Neuronal stem cell (in vitro differentiated cells): ENCODE data around the gene SMIM14.

ENCODE experiments used
- DNase-seq: peaks from one replicate; pipeline ENCODE4 v3.0.0-alpha.2; 2013; ENCODE audit warnings: low spot score
- H2AFZ ChIP-seq: one replicate; pipeline ENCODE4 v1.6.1; 2013; ENCODE audit warnings: mild to moderate bottlenecking, low read length, inconsistent platforms
- H2AK5ac ChIP-seq: 2 replicates; pipeline ENCODE4 v1.6.1; 2013; ENCODE audit warnings: low read depth, mild to moderate bottlenecking, inconsistent platforms, low read length, moderate library complexity, mixed read lengths
- H2BK120ac ChIP-seq: 2 replicates; pipeline ENCODE4 v1.6.1; 2013; ENCODE audit warnings: low read depth, mild to moderate bottlenecking, inconsistent platforms, low read length, moderate library complexity, mixed read lengths
- H2BK12ac ChIP-seq: one replicate; pipeline ENCODE4 v1.6.1; 2013; ENCODE audit warnings: low read length, inconsistent platforms
- H2BK15ac ChIP-seq: 2 replicates; pipeline ENCODE4 v1.6.1; 2013; ENCODE audit warnings: mild to moderate bottlenecking, low read length, inconsistent platforms, mixed read lengths
- H2BK5ac ChIP-seq: one replicate; pipeline ENCODE4 v1.6.1; 2013; ENCODE audit warnings: inconsistent platforms, mild to moderate bottlenecking, low read length, moderate library complexity
- H3K14ac ChIP-seq: one replicate; pipeline ENCODE4 v1.6.1; 2013; ENCODE audit warnings: low read length, inconsistent platforms
- H3K18ac ChIP-seq: 2 replicates; pipeline ENCODE4 v1.6.1; 2013; ENCODE audit warnings: low read length, inconsistent platforms
- H3K23ac ChIP-seq: 2 replicates; pipeline ENCODE4 v1.6.1; 2013; ENCODE audit warnings: low read depth, mild to moderate bottlenecking, mixed read lengths, low read length, inconsistent platforms; ENCODE audit not compliant: poor library complexity
- H3K27ac ChIP-seq: replicated peaks from 3 replicates; pipeline ENCODE4 v1.5.1; 2013; ENCODE audit warnings: low read length, inconsistent platforms
- H3K27me3 ChIP-seq, 3 experiments: 2 replicates each; pipeline ENCODE4 v1.6.1; 2013; ENCODE audit warnings: low read length in 3 of 3, mild to moderate bottlenecking in 2 of 3, inconsistent platforms in 1 of 3, low read depth in 1 of 3, mixed read lengths in 1 of 3, moderate library complexity in 1 of 3; ENCODE audit not compliant: control insufficient read depth in 3 of 3, insufficient read depth in 3 of 3
- H3K36me3 ChIP-seq, 2 donors: replicated peaks in 1 of 2; 2 replicates each; pipeline ENCODE4 v1.6.1; 2013; ENCODE audit warnings: low read length in 2 of 2; ENCODE audit not compliant: control insufficient read depth in 2 of 2, insufficient read depth in 2 of 2
- H3K4ac ChIP-seq: 2 replicates; pipeline ENCODE4 v1.6.1; 2013; ENCODE audit warnings: inconsistent platforms, mild to moderate bottlenecking, low read length, moderate library complexity
- H3K4me1 ChIP-seq, 2 donors: 1 replicate in 1 of 2; 2 replicates in 1 of 2; pipeline ENCODE4 v1.6.1; 2013; ENCODE audit warnings: low read length in 2 of 2, low read depth in 1 of 2; ENCODE audit not compliant: control insufficient read depth in 2 of 2, insufficient read depth in 1 of 2
- H3K4me2 ChIP-seq: one replicate; pipeline ENCODE4 v1.6.1; 2013; ENCODE audit warnings: mild to moderate bottlenecking, low read length, inconsistent platforms; ENCODE audit not compliant: insufficient read depth, poor library complexity, severe bottlenecking
- H3K4me3 ChIP-seq, 2 donors: 2 replicates each; pipeline ENCODE4 v1.5.1; 2013; ENCODE audit warnings: low read length in 2 of 2, mild to moderate bottlenecking in 2 of 2, inconsistent platforms in 1 of 2, moderate library complexity in 1 of 2
- H3K79me1 ChIP-seq: one replicate; pipeline ENCODE4 v1.6.1; 2013; ENCODE audit warnings: low read depth, mild to moderate bottlenecking, inconsistent platforms, low read length, moderate library complexity
- H3K9ac ChIP-seq: one replicate; pipeline ENCODE4 v1.6.1; 2013; ENCODE audit warnings: mild to moderate bottlenecking, low read depth, low read length, inconsistent platforms; ENCODE audit not compliant: poor library complexity
- H3K9me3 ChIP-seq, 2 donors: replicated peaks in 1 of 2; 2 replicates each; pipeline versions ENCODE3 to v1.6.1; 2013; ENCODE audit warnings: low read length in 2 of 2, mild to moderate bottlenecking in 2 of 2, inconsistent platforms in 1 of 2, low read depth in 1 of 2, mixed read lengths in 1 of 2, moderate library complexity in 1 of 2; ENCODE audit not compliant: control insufficient read depth in 2 of 2, insufficient read depth in 1 of 2
- H4K8ac ChIP-seq: one replicate; pipeline ENCODE4 v1.6.1; 2013; ENCODE audit warnings: low read depth, mild to moderate bottlenecking, inconsistent platforms, low read length, moderate library complexity
- H4K91ac ChIP-seq: one replicate; pipeline ENCODE4 v1.6.1; 2013; ENCODE audit warnings: low read length, low read depth, mild to moderate bottlenecking, inconsistent platforms; ENCODE audit not compliant: poor library complexity
- WGBS, 2 donors: extraction: QIAGEN DNeasy Blood & Tissue Kit; methylation state at CpG; one replicate each; pipeline ENCODE4 v1.1.7; 2013; ENCODE audit warnings: missing lambda C conversion rate in 2 of 2, mixed read lengths in 1 of 2; ENCODE audit not compliant: insufficient read length in 2 of 2, insufficient replicate concordance in 1 of 2; ENCODE audit errors: extremely low coverage in 2 of 2; 5-methylcytosine and 5-hydroxymethylcytosine counted together

Gene SMIM14

DNA sequence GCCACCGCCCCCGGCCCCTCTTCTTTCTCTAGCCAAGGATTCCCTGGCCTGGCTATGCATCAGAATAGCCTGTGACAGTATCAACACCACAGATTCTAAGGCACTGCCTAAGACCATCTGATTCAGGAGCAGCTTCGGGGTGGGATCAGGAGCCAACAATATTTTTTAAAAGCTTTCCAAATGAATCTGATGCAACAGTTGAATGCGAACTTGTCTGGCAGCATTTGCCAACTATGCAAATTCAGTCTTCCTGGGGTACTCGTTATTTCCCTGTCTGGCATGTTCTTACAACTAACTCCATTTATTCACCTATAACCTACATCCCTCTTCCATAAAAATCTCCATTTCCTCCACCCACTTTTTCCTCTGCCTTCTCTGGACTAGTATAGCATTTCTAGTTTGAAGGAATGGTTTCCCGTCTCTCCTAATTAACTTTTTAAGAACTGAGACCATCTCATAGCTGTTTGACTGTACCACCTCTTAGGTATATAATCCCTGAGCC is 75.3 kb downstream of the SMIM14 start:
- Histone ChIP-seq H3K4me2 (no peak overlapping the region), H3K36me3 (peaks cover 0 to 2% of the 10 kb centered on the region in 2 donors), H2AK5ac (no peak overlapping the region), H3K14ac (no peak overlapping the region), H3K4ac (no peak overlapping the region), H3K4me1 (peaks cover 5% of the 10 kb centered on the region in 2 donors), H3K4me3 (no peak overlapping the region), H3K18ac (no peak overlapping the region), H4K91ac (no peak overlapping the region), H3K9me3 (peaks cover 2 to 12% of the 10 kb centered on the region in 2 donors), H4K8ac (no peak overlapping the region), H2BK12ac (no peak overlapping the region), H2BK15ac (no peak overlapping the region), H2AFZ (no peak overlapping the region), H3K79me1 (no peaks in the 10 kb centered on the region), H3K9ac (no peak overlapping the region), H2BK120ac (no peak overlapping the region), H3K27me3 (no peaks in the 10 kb centered on the region), H3K23ac (no peak overlapping the region), H2BK5ac (no peak overlapping the region), H3K27ac (no peak overlapping the region)
- no peak for DNase-seq
- WGBS, 2 donors, result no CpG with 5 or more reads among the region's 6 CpGs

- no peak overlapping the region for H4K8ac ChIP-seq
- H2AK5ac ChIP-seq, result no peak overlapping the region
- no peak overlapping the region for H2BK15ac ChIP-seq
- H3K4me1 ChIP-seq, result peaks cover 5% of the 10 kb centered on the region in 2 donors
- no peak overlapping the region for H3K23ac ChIP-seq
- H3K36me3 ChIP-seq, result peaks cover 0 to 2% of the 10 kb centered on the region in 2 donors
- H3K27ac ChIP-seq, result no peak overlapping the region
- H4K91ac ChIP-seq, result no peak overlapping the region
- H3K9ac ChIP-seq, result no peak overlapping the region
- H2BK12ac ChIP-seq, result no peak overlapping the region
- H3K9me3 ChIP-seq, result peaks cover 2 to 12% of the 10 kb centered on the region in 2 donors
- H3K79me1 ChIP-seq, result no peaks in the 10 kb centered on the region
- WGBS, 2 donors, result no CpG with 5 or more reads among the region's 5 CpGs
- H2BK120ac ChIP-seq, result no peak overlapping the region
- no peak overlapping the region for H3K14ac ChIP-seq
- no peak overlapping the region for H3K4me2 ChIP-seq
- no peaks in the 10 kb centered on the region for H3K27me3 ChIP-seq
- H3K4me3 ChIP-seq, result no peak overlapping the region
- H2BK5ac ChIP-seq, result no peak overlapping the region
- no peak for DNase-seq
- H3K4ac ChIP-seq, result no peak overlapping the region
- H2AFZ ChIP-seq, result no peak overlapping the region
- H3K18ac ChIP-seq, result no peak overlapping the region
Observed at GRCh38 chr4:39562792-39563191, 75.9 kb downstream of the SMIM14 start.

DNA sequence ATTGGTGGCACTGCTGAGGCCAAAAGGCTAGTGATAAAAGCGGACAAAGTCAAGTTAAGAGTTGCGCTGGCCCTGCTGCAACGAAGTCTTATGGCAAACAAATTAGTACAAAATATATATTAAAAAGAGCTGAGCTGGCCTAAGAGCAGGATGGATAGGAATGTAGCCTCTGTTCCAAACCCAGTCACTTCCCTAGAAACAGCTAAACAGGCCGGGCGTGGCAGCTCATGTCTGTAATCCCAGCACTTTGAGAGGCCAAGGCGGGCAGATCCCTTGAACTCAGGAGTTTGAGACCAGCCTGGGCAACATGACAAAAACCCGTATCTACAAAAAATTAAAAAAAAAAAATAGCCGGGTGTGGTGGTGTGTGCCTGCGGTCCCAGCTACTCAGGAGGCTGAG is 79.0 kb downstream of the SMIM14 start:
- Histone ChIP-seq H4K8ac (no peak overlapping the region), H3K9ac (no peak overlapping the region), H4K91ac (no peak overlapping the region), H2BK15ac (no peak overlapping the region), H2BK12ac (no peak overlapping the region), H3K27ac (peak overlapping the region; percentile 96), H3K79me1 (no peaks in the 10 kb centered on the region), H3K14ac (no peak overlapping the region), H3K4ac (no peak overlapping the region), H3K23ac (no peak overlapping the region), H3K4me1 (peaks cover 5 to 7% of the 10 kb centered on the region in 2 donors), H2BK5ac (no peak overlapping the region), H2AK5ac (peak overlapping the region; percentile 6), H3K36me3 (peaks cover 0 to 2% of the 10 kb centered on the region in 2 donors), H3K9me3 (peaks cover 0 to 1% of the 10 kb centered on the region in 2 donors), H3K4me3 (no peak overlapping the region), H3K27me3 (no peaks in the 10 kb centered on the region), H3K18ac (peak overlapping the region; percentile 49), H2AFZ (no peak overlapping the region), H3K4me2 (no peak overlapping the region), H2BK120ac (no peak overlapping the region)
- DNase-seq, result no peak
- no CpG with 5 or more reads among the region's 9 CpGs for WGBS, 2 donors

DNA sequence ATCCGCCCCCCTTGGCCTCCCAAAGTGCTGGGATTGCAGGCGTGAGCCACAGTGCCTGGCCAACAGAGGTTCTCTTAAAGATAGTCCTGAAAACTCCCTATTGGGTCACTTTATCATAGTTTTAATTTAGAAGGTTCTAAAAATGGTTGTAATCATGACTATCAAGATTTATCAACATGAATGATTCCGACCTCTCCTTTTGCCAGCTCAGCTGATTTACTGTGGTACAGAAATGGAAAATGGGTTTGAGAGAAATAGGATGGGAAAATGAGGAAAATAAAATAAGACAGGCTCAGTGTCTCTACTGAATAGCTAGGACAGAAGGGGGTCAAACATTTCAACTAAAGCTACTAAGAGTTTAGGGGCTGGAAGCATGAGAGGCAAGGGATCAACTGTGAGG is 83.2 kb downstream of the SMIM14 start:
- Histone ChIP-seq H2BK120ac (no peak overlapping the region), H3K27ac (peak overlapping the region; percentile 35), H2BK12ac (no peak overlapping the region), H3K79me1 (no peaks in the 10 kb centered on the region), H3K18ac (no peak overlapping the region), H3K27me3 (no peaks in the 10 kb centered on the region), H2AFZ (no peak overlapping the region), H3K4ac (no peak overlapping the region), H3K9me3 (no peaks in the 10 kb centered on the region), H3K4me2 (no peak overlapping the region), H3K4me3 (no peak overlapping the region), H2AK5ac (no peak overlapping the region), H3K23ac (no peak overlapping the region), H3K36me3 (peaks cover 2 to 6% of the 10 kb centered on the region in 2 donors), H2BK15ac (no peak overlapping the region), H4K91ac (no peak overlapping the region), H2BK5ac (no peak overlapping the region), H3K4me1 (peaks cover 0 to 7% of the 10 kb centered on the region in 2 donors), H3K14ac (no peak overlapping the region), H4K8ac (no peak overlapping the region), H3K9ac (no peak overlapping the region)
- no CpG with 5 or more reads among the region's 3 CpGs for WGBS, 2 donors
- DNase-seq, result no peak
